Stimulated activated CD4-positive, alpha-beta T cell treated with anti-CD3 and anti-CD28 coated beads, Interleukin-15, amount 100 ng/mL, for 48 hours (primary cell): ENCODE results near the gene NT5C3A.

Experiments used
- DNase-seq, 2 donors: peaks; one replicate each; pipeline ENCODE4 v3.0.0-alpha.2; 2020; ENCODE audit warnings: low read depth in 2 of 2

The NT5C3A gene

GRCh38 chr7:33075818-33076518 lies 13.4 kb upstream of the NT5C3A start:
- no peak for DNase-seq

GRCh38 chr7:33073243-33073642 lies 10.7 kb upstream of the NT5C3A start:
- DNase-seq, result no peak

GRCh38 chr7:33072471-33072870 lies 9.9 kb upstream of the NT5C3A start:
- no peak for DNase-seq

- no peak for DNase-seq
These were observed 8.3 kb upstream of the NT5C3A start for GRCh38 chr7:33070831-33071230.

- no peak for DNase-seq
These were observed 7.7 kb upstream of the NT5C3A start for GRCh38 chr7:33070277-33070676.

GRCh38 chr7:33067921-33068320 lies 5.3 kb upstream of the NT5C3A start:
- no peak for DNase-seq

- no peak for DNase-seq
These were observed 4.2 kb upstream of the NT5C3A start for GRCh38 chr7:33066771-33067170.

GRCh38 chr7:33065981-33066380 lies 3.4 kb upstream of the NT5C3A start:
- no peak for DNase-seq

GRCh38 chr7:33062782-33063443 lies 337 bp upstream of the NT5C3A start:
- DNase-seq, result peak; percentile 85 to 86

- DNase-seq, result no peak
These were observed 1.2 kb downstream of the NT5C3A start for GRCh38 chr7:33061282-33061937.

GRCh38 chr7:33059635-33060034 lies 2.9 kb downstream of the NT5C3A start:
- no peak for DNase-seq

GRCh38 chr7:33055158-33055557 lies 7.4 kb downstream of the NT5C3A start:
- DNase-seq, result no peak

- DNase-seq, result no peak
These were observed 8.2 kb downstream of the NT5C3A start for GRCh38 chr7:33054261-33054964.

- DNase-seq, result no peak
These were observed 8.9 kb downstream of the NT5C3A start for GRCh38 chr7:33053721-33054120.

- DNase-seq, result no peak
These were observed 11.8 kb downstream of the NT5C3A start for GRCh38 chr7:33050535-33051318.

- DNase-seq, result no peak
These were observed 13.9 kb downstream of the NT5C3A start for GRCh38 chr7:33048704-33049103.

- DNase-seq, result no peak
These were observed 14.3 kb downstream of the NT5C3A start for GRCh38 chr7:33048257-33048656.

- DNase-seq, result no peak
These were observed 17.6 kb downstream of the NT5C3A start for GRCh38 chr7:33044986-33045385.

- no peak for DNase-seq
These were observed 18.2 kb downstream of the NT5C3A start for GRCh38 chr7:33044401-33044718.

- DNase-seq, result no peak
These were observed 18.8 kb downstream of the NT5C3A start for GRCh38 chr7:33043501-33044400.
